ENCODE results near the gene RUSF1. TPM values are rescaled to one million over a fixed set of nuclear protein-coding genes. Genes with fewer than 3 reads are reported as not detected.
A peak's percentile ranks its signal among the peaks of the same experiment; 100 is the strongest.

The RUSF1 gene
- total and polyA plus RNA-seq, 9 of the 15 experiments (the other 6 are each of a cell fraction or from before 2014, with no cell fraction given): 0.80 to 52.8 (median 27.6) TPM

GRCh38 chr16:31507617-31507928, 618 bp downstream of the RUSF1 start:
- no peak for DNase-seq (ENCODE audit: extremely low read depth in 1 of 4, low spot score in 3 of 4)
- peaks cover 35% of the 10 kb centered on the region for H3K79me2 ChIP-seq (ENCODE audit: control insufficient read depth, insufficient read depth, low read length)
- peaks cover 27% of the 10 kb centered on the region for H3K36me3 ChIP-seq (ENCODE audit: control insufficient read depth, insufficient read depth, low read length)
- H3K4me3 ChIP-seq: peak overlapping the region; percentile 79
- H4K20me1 ChIP-seq (replicated peaks; ENCODE audit: control insufficient read depth, insufficient read depth, low read length): no peaks in the 10 kb centered on the region
- in situ Hi-C loops (cut with MboI): no loop called here
- ATAC-seq: peak; percentile 7; the same call in 2 of the 3 replicates
- peak overlapping the region; percentile 89 for H3K4me2 ChIP-seq (ENCODE audit: insufficient read depth, low read length)
- H3K27ac ChIP-seq (ENCODE audit: extremely low read depth, low read depth, low read length): peak overlapping the region; percentile 92
- ChIA-PET POLR2A (interaction anchor here (0.6 to 3.9 kb wide), 17 partner anchors 8 to 366 kb away, joined by 3 to 29 read pairs (median 7); partner anchors contain the start of genes AHSP, ARMC5 and ZNF267), CTCF (ENCODE audit: low intra/inter-chr PET ratio) (no interaction called here)
- no peaks in the 10 kb centered on the region for H3K27me3 ChIP-seq (ENCODE audit: control insufficient read depth in 2 of 2, insufficient read depth in 2 of 2, low read length in 2 of 2)
- TF ChIP-seq CTCF (IDR thresholded peaks at IDR 0.05 in 2 of 3, conservative IDR thresholded peaks at IDR 0.05 in 1 of 3; ENCODE audit: insufficient read depth in 2 of 3, low read depth in 1 of 3, low read length in 3 of 3) (no peak), WHSC1 (IDR thresholded peaks at IDR 0.05; ENCODE audit: low read length) (no peak), CBX1 (IDR thresholded peaks at IDR 0.05; ENCODE audit: low read depth) (no peak), ZNF511 (CRISPR knock-in tag; IDR thresholded peaks at IDR 0.05) (peak; percentile 37; the same call in 1 of the 2 replicates), CEBPB (tag; IDR thresholded peaks at IDR 0.05) (0 out of 2 replicates have a peak, but pooled peaks have one; percentile 4), FOXO4 (CRISPR knock-in tag; IDR thresholded peaks at IDR 0.05) (no peak), ELF4 (CRISPR knock-in tag; IDR thresholded peaks at IDR 0.05) (no peak), FOXJ3 (CRISPR knock-in tag; IDR thresholded peaks at IDR 0.05) (no peak)
- WGBS (ENCODE audit: insufficient coverage, low coverage, missing lambda C conversion rate): 0% methylated on average over 10 of the region's 12 CpGs
- FAIRE-seq: no peak
- H3K4me1 ChIP-seq (replicated peaks in 1 of 2; ENCODE audit: control insufficient read depth in 2 of 2, insufficient read depth in 2 of 2, low read length in 2 of 2): peaks cover 10 to 24% of the 10 kb centered on the region in 2 experiments; a peak in 4 of 5 replicates
- H3K9me3 ChIP-seq (replicated peaks; ENCODE audit: control insufficient read depth, insufficient read depth, low read depth, low read length): peaks cover 3% of the 10 kb centered on the region; the same call in 1 of the 2 replicates
- peak overlapping the region; percentile 71; the same call in 1 of the 2 replicates for H2AFZ ChIP-seq (ENCODE audit: low read depth, low read length)
- intact Hi-C loops (cut with micrococcal nuclease): loop anchor here (5.0 kb wide), 1 partner anchor 50 kb away; the partner anchor contains the start of gene ARMC5
- no TSS peak for BruUV-seq (replicated peaks)
- H3K9me1 ChIP-seq (ENCODE audit: control insufficient read depth, insufficient read depth, low read length): no peaks in the 10 kb centered on the region
- H3K9ac ChIP-seq (ENCODE audit: insufficient read depth in 1 of 2, low read depth in 2 of 2, low read length in 2 of 2): peak overlapping the region; percentile 97 to 100

All from K562 (cell line).